ENCODE data around the gene PDGFA.

- TF ChIP-seq CTCF (IDR thresholded peaks at IDR 0.05; ENCODE audit: low read depth, low read length, poor library complexity, severe bottlenecking) (no peak), EZH2phosphoT487 (IDR thresholded peaks at IDR 0.05; ENCODE audit: borderline replicate concordance, low read length) (no peak)
Observed at GRCh38 chr7:540579-540978, 20.9 kb upstream of the PDGFA start.

Measured in DOHH2 (cell line).